IMR-90 (cell line): ENCODE data around the gene ARAP3. TPM values are rescaled to one million over a fixed set of nuclear protein-coding genes. Genes with fewer than 3 reads are reported as not detected.

ENCODE experiments used
- ATAC-seq: fragments of 200-7000 bp; cut with Tn5 transposase; 2 replicates; pipeline ENCODE4 v1.9.1; 2020; ENCODE audit warnings: low read depth, mild to moderate bottlenecking, moderate library complexity
- BruUV-seq: library from RNA; stranded (reverse); fragments of 400-500 nt; replicated peaks from 2 replicates; lab custom pipeline; 2021; lab: Mats Ljungman, UMichigan
- CTCF ChIA-PET: fragments of 300-600 bp; formaldehyde crosslinking; extraction: SDS; loops from one replicate; lab custom pipeline; 2021; ENCODE audit warnings: antibody characterized with exemption; lab: Yijun Ruan, JAX
- POLR2A ChIA-PET: fragments of 300-600 bp; sonication (Branson Sonifier 250); formaldehyde crosslinking; loops from one replicate; lab custom pipeline; 2022; ENCODE audit warnings: antibody characterized with exemption; ENCODE audit not compliant: unreplicated experiment; lab: Charles Lee
- DNase-seq: peaks from one replicate; pipeline ENCODE4 v3.0.0; 2013
- H2AFZ ChIP-seq: replicated peaks from 2 replicates; pipeline ENCODE3; 2013; ENCODE audit warnings: low read length, mild to moderate bottlenecking; ENCODE audit not compliant: poor library complexity
- H2AK5ac ChIP-seq: 2 replicates; pipeline ENCODE4 v1.6.1; 2013; ENCODE audit warnings: low read depth, low read length, inconsistent platforms
- H2AK9ac ChIP-seq: replicated peaks from 2 replicates; pipeline ENCODE3; 2013; ENCODE audit warnings: mild to moderate bottlenecking, low read depth, low read length, moderate library complexity; ENCODE audit not compliant: poor library complexity
- H2BK120ac ChIP-seq: 2 replicates; pipeline ENCODE4 v1.6.1; 2013; ENCODE audit warnings: low read depth, low read length, inconsistent platforms
- H2BK15ac ChIP-seq: 3 replicates; pipeline ENCODE4 v1.6.1; 2013; ENCODE audit warnings: low read depth, low read length, inconsistent platforms
- H2BK20ac ChIP-seq: 2 replicates; pipeline ENCODE4 v1.6.1; 2013; ENCODE audit warnings: low read depth, mild to moderate bottlenecking, inconsistent platforms, low read length, moderate library complexity
- H2BK5ac ChIP-seq: 2 replicates; pipeline ENCODE4 v1.6.1; 2013; ENCODE audit warnings: mild to moderate bottlenecking, low read depth, low read length, inconsistent platforms; ENCODE audit not compliant: poor library complexity, severe bottlenecking
- H3K14ac ChIP-seq: replicated peaks from 2 replicates; pipeline ENCODE4 v1.6.1; 2013; ENCODE audit warnings: low read depth, low read length, inconsistent platforms
- H3K18ac ChIP-seq: 2 replicates; pipeline ENCODE4 v1.6.1; 2013; ENCODE audit warnings: low read depth, low read length, control low read depth
- H3K23ac ChIP-seq: 2 replicates; pipeline ENCODE4 v1.6.1; 2013; ENCODE audit warnings: low read depth, low read length, inconsistent platforms
- H3K27ac ChIP-seq: 2 replicates; pipeline ENCODE4 v1.5.1; 2013; ENCODE audit warnings: mild to moderate bottlenecking, control low read depth, low read length; ENCODE audit not compliant: insufficient read depth
- H3K27me3 ChIP-seq: 2 replicates; pipeline ENCODE4 v1.6.1; 2013; ENCODE audit warnings: low read length; ENCODE audit not compliant: control insufficient read depth, insufficient read depth
- H3K36me3 ChIP-seq: 2 replicates; pipeline ENCODE4 v1.6.1; 2013; ENCODE audit warnings: low read length, mixed read lengths; ENCODE audit not compliant: control insufficient read depth, insufficient read depth
- H3K4ac ChIP-seq: 2 replicates; pipeline ENCODE4 v1.6.1; 2013; ENCODE audit warnings: low read depth, low read length, inconsistent platforms
- H3K4me1 ChIP-seq: 2 replicates; pipeline ENCODE4 v1.6.1; 2013; ENCODE audit warnings: low read length, mixed read lengths; ENCODE audit not compliant: control insufficient read depth, insufficient read depth
- H3K4me2 ChIP-seq: 2 replicates; pipeline ENCODE4 v1.6.1; 2013; ENCODE audit warnings: low read depth, mild to moderate bottlenecking, control low read depth, low read length, moderate library complexity
- H3K4me3 ChIP-seq: 2 replicates; pipeline ENCODE4 v1.5.1; 2013; ENCODE audit warnings: low read depth, mild to moderate bottlenecking, control low read depth, low read length, moderate library complexity; ENCODE audit not compliant: insufficient read depth
- H3K56ac ChIP-seq: 2 replicates; pipeline ENCODE4 v1.6.1; 2013; ENCODE audit warnings: low read length, inconsistent platforms; ENCODE audit not compliant: insufficient read depth; ENCODE audit errors: extremely low read depth
- H3K79me1 ChIP-seq, 2 experiments: 2 replicates each; pipeline ENCODE4 v1.6.1; 2013; ENCODE audit warnings: low read length in 2 of 2, inconsistent platforms in 1 of 2, low read depth in 1 of 2
- H3K9ac ChIP-seq: 2 replicates; pipeline ENCODE4 v1.6.1; 2013; ENCODE audit warnings: low read depth, low read length, control low read depth
- H3K9me1 ChIP-seq: 2 replicates; pipeline ENCODE4 v1.6.1; 2013; ENCODE audit warnings: low read length, inconsistent platforms; ENCODE audit not compliant: insufficient read depth
- H3K9me3 ChIP-seq: 2 replicates; pipeline ENCODE4 v1.6.1; 2013; ENCODE audit warnings: low read length; ENCODE audit not compliant: control insufficient read depth, insufficient read depth
- H4K20me1 ChIP-seq: 2 replicates; pipeline ENCODE4 v1.6.1; 2013; ENCODE audit warnings: low read length, inconsistent platforms; ENCODE audit not compliant: insufficient read depth
- H4K5ac ChIP-seq: 2 replicates; pipeline ENCODE4 v1.6.1; 2013; ENCODE audit warnings: mild to moderate bottlenecking, low read depth, low read length, control low read depth
- H4K8ac ChIP-seq, 2 experiments: 2 replicates each; pipeline ENCODE4 v1.6.1; 2013; ENCODE audit warnings: low read depth in 2 of 2, low read length in 2 of 2, control low read depth in 1 of 2, inconsistent platforms in 1 of 2
- H4K91ac ChIP-seq: 2 replicates; pipeline ENCODE4 v1.6.1; 2013; ENCODE audit warnings: low read depth, low read length, inconsistent platforms; ENCODE audit not compliant: insufficient read depth
- BHLHE40 ChIP-seq: fragments of 150-350 bp; IDR thresholded peaks from 2 replicates; pipeline ENCODE4 v1.6.1; 2016; ENCODE audit warnings: mild to moderate bottlenecking, low read depth, low read length
- CEBPB ChIP-seq: IDR thresholded peaks from 2 replicates; pipeline ENCODE4 v1.6.1; 2012; ENCODE audit warnings: low read depth, low read length, improper control_type of control experiment
- CHD1 ChIP-seq: IDR thresholded peaks from 2 replicates; pipeline ENCODE4 v1.6.1; 2012; ENCODE audit warnings: low read depth, low read length, improper control_type of control experiment
- FOS ChIP-seq: fragments of 150-350 bp; IDR thresholded peaks from 2 replicates; pipeline ENCODE4 v1.6.1; 2016; ENCODE audit warnings: low read depth, low read length
- MAFK ChIP-seq: IDR thresholded peaks from 2 replicates; pipeline ENCODE4 v1.6.1; 2012; ENCODE audit warnings: low read depth, low read length, improper control_type of control experiment
- MAZ ChIP-seq: IDR thresholded peaks from 2 replicates; pipeline ENCODE4 v1.6.1; 2012; ENCODE audit warnings: low read depth, mild to moderate bottlenecking, low read length, improper control_type of control experiment, moderate library complexity, borderline replicate concordance
- MXI1 ChIP-seq: IDR thresholded peaks from 2 replicates; pipeline ENCODE4 v1.6.1; 2012; ENCODE audit warnings: low read depth, mild to moderate bottlenecking, low read length, moderate library complexity, borderline replicate concordance
- NFE2L2 ChIP-seq: fragments of 150-350 bp; IDR thresholded peaks from 2 replicates; pipeline ENCODE4 v1.6.1; 2016; ENCODE audit warnings: low read depth, mild to moderate bottlenecking, low read length
- POLR2A ChIP-seq: IDR thresholded peaks from 2 replicates; pipeline ENCODE4 v1.6.1; 2012; ENCODE audit warnings: mild to moderate bottlenecking, low read depth, low read length
- RAD21 ChIP-seq: IDR thresholded peaks from 2 replicates; pipeline ENCODE4 v1.6.1; 2012; ENCODE audit warnings: low read length, improper control_type of control experiment
- RCOR1 ChIP-seq: IDR thresholded peaks from 2 replicates; pipeline ENCODE4 v1.6.1; 2012; ENCODE audit warnings: mild to moderate bottlenecking, low read length, improper control_type of control experiment; ENCODE audit not compliant: insufficient replicate concordance
- RFX5 ChIP-seq: IDR thresholded peaks from 2 replicates; pipeline ENCODE4 v1.8.0; 2012; ENCODE audit warnings: low read depth, mild to moderate bottlenecking, low read length, moderate library complexity
- SMC3 ChIP-seq: fragments of 150-350 bp; IDR thresholded peaks from 2 replicates; pipeline ENCODE4 v1.6.1; 2016; ENCODE audit warnings: low read depth, mild to moderate bottlenecking, antibody characterized with exemption, low read length, moderate library complexity
- USF2 ChIP-seq: fragments of 150-350 bp; IDR thresholded peaks from 2 replicates; pipeline ENCODE4 v1.6.1; 2017; ENCODE audit warnings: mild to moderate bottlenecking, antibody characterized with exemption, low read length, low read depth
- WGBS, 2 experiments: methylation state at CpG; one replicate each; pipeline versions ENCODE4 v1.1.5 to v1.1.7; 2013; ENCODE audit warnings: missing lambda C conversion rate in 2 of 2; ENCODE audit not compliant: insufficient read length in 1 of 2; ENCODE audit errors: extremely low coverage in 2 of 2; 5-methylcytosine and 5-hydroxymethylcytosine counted together
- dilution Hi-C: fragments of 300-500 bp; cut with HindIII; formaldehyde crosslinking; loops from one replicate; pipeline ENCODE4 v1.14.3; 2018; ENCODE audit warnings: low sequenced_read_pairs; ENCODE audit not compliant: unreplicated experiment
- in situ Hi-C: fragments of 300-500 bp; cut with MboI; formaldehyde crosslinking; loops from 3 replicates; pipeline ENCODE4 v1.14.3; 2019; ENCODE audit warnings: low sequenced_read_pairs, inconsistent platforms, mixed read lengths
- intact Hi-C: fragments of 100-400 bp; cut with micrococcal nuclease; formaldehyde crosslinking; loops from 2 replicates; pipeline ENCODE4 v1.10.0; 2022
- polyA plus RNA-seq, 3 experiments: library from polyadenylated mRNA; depleted of rRNA; stranded (reverse); fragments of >200 nt; gene quantifications; 2 replicates each; pipeline ENCODE4 v1.2.3, GENCODE V29; 2012; ENCODE audit warnings: low replicate concordance in 1 of 3
- total RNA-seq: library from RNA; depleted of rRNA; stranded (reverse); fragments of >200 nt; gene quantifications from 2 replicates; pipeline ENCODE4 v1.2.3, GENCODE V29; 2012
- TF ChIP-seq, protein P1 (sequence below): conservative IDR thresholded peaks from 2 replicates; pipeline ENCODE4 v1.5.1; 2012; ENCODE audit warnings: mild to moderate bottlenecking, low read depth, low read length, improper control_type of control experiment
- TF ChIP-seq, protein P2 (sequence below): fragments of 150-350 bp; IDR thresholded peaks from 2 replicates; pipeline ENCODE4 v1.6.1; 2016; ENCODE audit warnings: low read depth, mild to moderate bottlenecking, low read length, moderate library complexity, borderline replicate concordance

Gene ARAP3
- total and polyA plus RNA-seq, 2 of the 4 experiments (the other 2 are of a cell fraction) = 2.2 to 6.9 TPM

- Histone ChIP-seq H3K9ac (no peak overlapping the region), H3K4me2 (no peak overlapping the region), H3K14ac (no peak overlapping the region), H3K9me1 (peaks cover 11% of the 10 kb centered on the region), H2AK5ac (no peak overlapping the region), H4K8ac (no peak overlapping the region), H3K79me1 (peaks cover 3 to 12% of the 10 kb centered on the region in 2 experiments; a peak in 1 of 4 replicates), H2BK20ac (no peak overlapping the region), H2BK15ac (no peak overlapping the region), H3K56ac (no peak overlapping the region), H3K4me1 (peaks cover 6% of the 10 kb centered on the region), H2AFZ (no peak overlapping the region), H3K27me3 (no peaks in the 10 kb centered on the region), H3K36me3 (peaks cover 50% of the 10 kb centered on the region), H3K18ac (no peak overlapping the region), H3K27ac (no peak overlapping the region), H2BK120ac (no peak overlapping the region), H4K91ac (no peak overlapping the region), H3K9me3 (no peaks in the 10 kb centered on the region), H2BK5ac (no peak overlapping the region), H2AK9ac (no peak overlapping the region), H3K4me3 (no peak overlapping the region), H4K5ac (no peak overlapping the region), H4K20me1 (peaks cover 4% of the 10 kb centered on the region; the same call in 1 of the 2 replicates), H3K4ac (no peak overlapping the region), H3K23ac (no peak overlapping the region)
- WGBS, 2 experiments = no CpG with 5 or more reads among the region's 5 CpGs
- in situ Hi-C loops (no loop called here), dilution Hi-C loops (no loop called here), intact Hi-C loops (no loop called here)
- no peak for DNase-seq
- POLR2A ChIA-PET = no interaction called here
- TF ChIP-seq NFE2L2 = no peak
- TF ChIP-seq CEBPB = no peak
- no peak for TF ChIP-seq CHD1
- TF ChIP-seq RCOR1 = no peak
- no peak for TF ChIP-seq MXI1
- no peak for TF ChIP-seq FOS
- TF ChIP-seq, protein P1, sequence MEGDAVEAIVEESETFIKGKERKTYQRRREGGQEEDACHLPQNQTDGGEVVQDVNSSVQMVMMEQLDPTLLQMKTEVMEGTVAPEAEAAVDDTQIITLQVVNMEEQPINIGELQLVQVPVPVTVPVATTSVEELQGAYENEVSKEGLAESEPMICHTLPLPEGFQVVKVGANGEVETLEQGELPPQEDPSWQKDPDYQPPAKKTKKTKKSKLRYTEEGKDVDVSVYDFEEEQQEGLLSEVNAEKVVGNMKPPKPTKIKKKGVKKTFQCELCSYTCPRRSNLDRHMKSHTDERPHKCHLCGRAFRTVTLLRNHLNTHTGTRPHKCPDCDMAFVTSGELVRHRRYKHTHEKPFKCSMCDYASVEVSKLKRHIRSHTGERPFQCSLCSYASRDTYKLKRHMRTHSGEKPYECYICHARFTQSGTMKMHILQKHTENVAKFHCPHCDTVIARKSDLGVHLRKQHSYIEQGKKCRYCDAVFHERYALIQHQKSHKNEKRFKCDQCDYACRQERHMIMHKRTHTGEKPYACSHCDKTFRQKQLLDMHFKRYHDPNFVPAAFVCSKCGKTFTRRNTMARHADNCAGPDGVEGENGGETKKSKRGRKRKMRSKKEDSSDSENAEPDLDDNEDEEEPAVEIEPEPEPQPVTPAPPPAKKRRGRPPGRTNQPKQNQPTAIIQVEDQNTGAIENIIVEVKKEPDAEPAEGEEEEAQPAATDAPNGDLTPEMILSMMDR = no peak
- no peak for TF ChIP-seq SMC3
- no peak for TF ChIP-seq BHLHE40
- TF ChIP-seq MAZ = no peak
- TF ChIP-seq, protein P2, sequence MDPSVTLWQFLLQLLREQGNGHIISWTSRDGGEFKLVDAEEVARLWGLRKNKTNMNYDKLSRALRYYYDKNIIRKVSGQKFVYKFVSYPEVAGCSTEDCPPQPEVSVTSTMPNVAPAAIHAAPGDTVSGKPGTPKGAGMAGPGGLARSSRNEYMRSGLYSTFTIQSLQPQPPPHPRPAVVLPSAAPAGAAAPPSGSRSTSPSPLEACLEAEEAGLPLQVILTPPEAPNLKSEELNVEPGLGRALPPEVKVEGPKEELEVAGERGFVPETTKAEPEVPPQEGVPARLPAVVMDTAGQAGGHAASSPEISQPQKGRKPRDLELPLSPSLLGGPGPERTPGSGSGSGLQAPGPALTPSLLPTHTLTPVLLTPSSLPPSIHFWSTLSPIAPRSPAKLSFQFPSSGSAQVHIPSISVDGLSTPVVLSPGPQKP = no peak
- TF ChIP-seq MAFK = no peak
- TF ChIP-seq RFX5 = no peak
- TF ChIP-seq RAD21 = no peak
- no peak for TF ChIP-seq USF2
- no peak for TF ChIP-seq POLR2A
- no peak for ATAC-seq
- CTCF ChIA-PET = interaction anchor here (0.6 kb wide), 1 partner anchor 199 kb away, joined by 3 read pairs; no protein-coding TSS in a partner anchor
- no TSS peak for BruUV-seq
These were observed 58.4 kb downstream of the ARAP3 start for GRCh38 chr5:141623611-141624010.
